K562 treated with DMSO at 1 percent for 24 hours (cell line): ENCODE results near the gene NGFR. TPM values are rescaled to one million over a fixed set of nuclear protein-coding genes. Genes with fewer than 3 reads are reported as not detected.

Source experiments
- total RNA-seq: library from RNA; unstranded; fragments of 300-600 nt; gene quantifications from 2 replicates; pipeline ENCODE4 v1.2.3, GENCODE V29; 2022; ENCODE audit warnings: low read depth; ENCODE audit not compliant: insufficient read depth

Gene NGFR, protein sequence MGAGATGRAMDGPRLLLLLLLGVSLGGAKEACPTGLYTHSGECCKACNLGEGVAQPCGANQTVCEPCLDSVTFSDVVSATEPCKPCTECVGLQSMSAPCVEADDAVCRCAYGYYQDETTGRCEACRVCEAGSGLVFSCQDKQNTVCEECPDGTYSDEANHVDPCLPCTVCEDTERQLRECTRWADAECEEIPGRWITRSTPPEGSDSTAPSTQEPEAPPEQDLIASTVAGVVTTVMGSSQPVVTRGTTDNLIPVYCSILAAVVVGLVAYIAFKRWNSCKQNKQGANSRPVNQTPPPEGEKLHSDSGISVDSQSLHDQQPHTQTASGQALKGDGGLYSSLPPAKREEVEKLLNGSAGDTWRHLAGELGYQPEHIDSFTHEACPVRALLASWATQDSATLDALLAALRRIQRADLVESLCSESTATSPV
- 0.23 and 0.35 TPM in 2 replicates for total RNA-seq

DNA sequence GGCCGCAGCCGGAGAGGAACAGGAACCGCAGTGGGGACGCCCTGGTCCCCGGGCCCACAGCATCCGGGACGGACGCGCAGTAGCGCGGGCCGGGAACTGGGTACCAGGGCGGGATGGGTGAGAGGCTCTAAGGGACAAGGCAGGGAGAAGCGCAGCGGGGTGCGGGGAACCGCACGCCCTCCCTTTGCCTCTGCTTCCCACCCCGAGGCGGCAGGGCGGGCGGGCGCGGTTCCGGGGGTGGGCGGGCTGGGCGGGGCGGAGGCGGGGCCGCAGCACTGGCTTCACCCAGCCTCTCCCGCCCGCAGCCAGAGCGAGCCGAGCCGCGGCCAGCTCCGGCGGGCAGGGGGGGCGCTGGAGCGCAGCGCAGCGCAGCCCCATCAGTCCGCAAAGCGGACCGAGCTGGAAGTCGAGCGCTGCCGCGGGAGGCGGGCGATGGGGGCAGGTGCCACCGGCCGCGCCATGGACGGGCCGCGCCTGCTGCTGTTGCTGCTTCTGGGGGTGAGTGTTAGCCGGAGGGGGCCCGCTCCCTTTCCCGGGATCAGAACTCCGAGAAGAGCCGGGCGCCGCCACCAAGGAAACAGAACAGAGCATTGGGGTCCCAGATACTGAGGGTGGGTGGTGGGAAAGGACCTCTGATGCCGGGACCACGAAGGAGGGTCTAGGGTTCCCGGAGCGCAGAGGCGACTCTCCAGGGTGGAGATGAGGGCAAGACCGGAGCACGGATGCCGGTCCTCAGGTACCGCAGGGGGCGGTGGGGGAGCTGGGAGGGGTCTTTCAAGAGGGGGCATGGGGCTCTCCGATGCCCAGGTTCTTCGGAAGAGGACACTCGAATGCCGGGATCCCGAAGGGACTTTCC lies at the start of gene NGFR:
NGFR (plus strand) TSS at position 308 of the 856 bp plus-strand sequence; CDS start at position 433, 125 bp downstream.

Other genes starting within 250 kb of the NGFR start
- 8.1 and 10.2 TPM in 2 replicates for gene ZNF652, start 133.0 kb upstream of the NGFR start, total RNA-seq
- gene PHB1, start 80.4 kb upstream of the NGFR start, total RNA-seq: 121 and 133 TPM in 2 replicates
- gene NXPH3, start 80.6 kb downstream of the NGFR start, total RNA-seq: 0.69 and 1.2 TPM in 2 replicates
- 44.6 and 60.0 TPM in 2 replicates for gene SPOP, start 182.8 kb downstream of the NGFR start, total RNA-seq
- gene SLC35B1, start 212.7 kb downstream of the NGFR start, total RNA-seq: 52.2 and 58.7 TPM in 2 replicates